ENCODE data around the gene PSMG4.

GRCh38 chr6:3231247-3232016, 27.3 kb upstream of the PSMG4 start:
- TF ChIP-seq CTCF (IDR thresholded peaks at IDR 0.05; ENCODE audit: low read length) (no peak), EZH2 (optimal IDR thresholded peaks at IDR 0.05; ENCODE audit: low read depth, low read length) (no peak)

Measured in MM.1S (cell line).